ENCODE results near the gene L3MBTL2.
A peak's percentile ranks its signal among the peaks of the same experiment; 100 is the strongest.

The L3MBTL2 gene

DNA sequence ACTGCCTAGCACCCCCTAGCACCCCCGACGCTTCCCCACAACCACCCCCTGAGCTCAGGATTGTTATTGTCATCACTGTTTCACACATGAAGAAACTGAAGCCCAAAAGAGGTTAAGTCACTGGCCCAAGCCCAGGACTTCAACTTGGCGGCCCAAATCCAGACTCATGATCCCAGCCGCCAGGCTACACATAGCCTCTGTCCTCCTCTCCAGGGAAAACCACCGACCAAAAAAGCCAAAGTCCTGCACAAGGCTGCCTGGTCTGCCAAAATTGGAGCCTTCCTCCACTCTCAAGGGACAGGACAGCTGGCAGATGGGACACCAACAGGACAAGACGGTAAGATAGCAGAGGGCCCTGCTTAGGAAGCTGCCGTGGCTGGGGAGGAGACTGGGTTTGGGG is 10.8 kb downstream of the L3MBTL2 start:
- no peak for DNase-seq

DNA sequence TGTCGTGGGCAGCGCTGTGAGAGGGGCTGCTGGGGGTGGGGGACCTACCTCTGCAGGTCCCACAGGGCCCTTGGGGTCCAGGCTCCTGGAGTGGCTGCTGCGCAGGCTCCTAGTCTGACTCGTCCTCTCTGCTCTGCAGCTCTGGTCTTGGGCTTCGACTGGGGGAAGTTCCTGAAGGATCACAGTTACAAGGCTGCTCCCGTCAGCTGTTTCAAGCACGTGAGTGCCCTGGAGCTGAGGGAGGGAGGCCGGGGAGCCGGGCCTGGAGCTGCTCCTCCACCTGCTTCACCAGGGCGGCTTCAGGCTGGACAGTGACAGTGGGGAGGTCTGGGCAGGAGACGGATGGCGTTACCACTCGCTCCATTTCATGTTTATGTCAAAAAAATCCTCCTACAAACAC is 11.9 kb downstream of the L3MBTL2 start:
- DNase-seq = no peak

DNA sequence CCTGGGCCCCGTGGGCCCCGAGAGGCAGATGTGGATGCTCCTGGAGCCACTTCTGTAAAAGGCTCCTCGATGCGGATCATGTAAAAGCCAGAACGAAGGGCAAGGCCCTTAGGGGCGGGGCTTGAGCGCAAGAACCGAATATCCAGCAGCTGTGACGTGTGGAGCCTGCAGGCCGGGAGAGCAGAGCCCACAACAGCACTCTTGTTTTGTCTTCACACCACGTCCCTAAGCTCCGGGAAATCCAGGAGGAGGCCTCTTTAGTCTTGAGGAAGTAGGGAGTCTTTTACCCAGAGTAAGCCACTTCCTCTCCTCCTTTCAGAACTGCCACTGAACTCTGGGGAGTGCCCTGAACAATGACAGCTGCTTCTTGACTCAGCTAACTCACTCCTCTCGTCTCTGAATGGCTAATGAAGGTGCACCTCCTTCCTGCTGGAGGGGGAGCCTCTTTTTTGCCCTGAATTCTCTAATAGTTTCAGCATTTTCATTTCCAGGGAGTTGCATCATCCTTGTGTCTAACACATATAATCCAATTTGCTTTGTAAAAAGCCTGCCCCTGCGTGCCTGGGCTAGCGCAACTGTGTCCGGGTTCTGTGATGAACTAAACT is 12.5 kb downstream of the L3MBTL2 start:
- DNase-seq = no peak

DNA sequence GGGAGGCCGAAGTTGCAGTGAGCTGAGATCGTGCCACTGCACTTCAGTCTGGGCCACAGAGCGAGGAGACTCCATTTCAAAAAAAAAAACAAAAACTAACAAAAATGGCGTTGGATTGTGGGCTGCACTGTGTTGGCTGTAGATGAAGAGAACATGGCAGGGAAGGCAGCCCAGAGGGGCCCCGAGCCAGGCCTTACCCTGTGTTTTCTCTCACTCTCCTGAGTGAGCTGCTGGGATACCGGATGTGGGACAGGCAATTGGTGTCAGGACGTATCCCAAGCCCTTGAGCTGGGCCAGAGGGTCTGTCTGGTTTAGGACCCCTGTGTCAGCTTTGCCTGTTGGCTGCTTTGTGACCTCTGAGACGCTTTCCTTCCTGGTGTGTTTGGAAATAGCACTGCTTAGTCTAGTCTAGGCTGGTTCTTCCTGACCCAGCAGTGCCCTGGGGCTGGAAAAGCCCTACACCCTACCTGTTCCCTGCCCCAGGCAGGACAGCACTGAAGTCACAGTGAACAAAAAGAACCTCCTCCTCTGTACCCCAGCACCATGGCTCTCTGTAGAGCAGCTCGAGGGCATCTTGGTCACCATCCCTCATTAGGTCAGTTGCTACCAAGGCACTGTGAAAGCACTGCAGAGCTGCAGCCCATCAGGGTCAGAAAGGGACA is 17.9 kb downstream of the L3MBTL2 start:
- no peak for DNase-seq

DNA sequence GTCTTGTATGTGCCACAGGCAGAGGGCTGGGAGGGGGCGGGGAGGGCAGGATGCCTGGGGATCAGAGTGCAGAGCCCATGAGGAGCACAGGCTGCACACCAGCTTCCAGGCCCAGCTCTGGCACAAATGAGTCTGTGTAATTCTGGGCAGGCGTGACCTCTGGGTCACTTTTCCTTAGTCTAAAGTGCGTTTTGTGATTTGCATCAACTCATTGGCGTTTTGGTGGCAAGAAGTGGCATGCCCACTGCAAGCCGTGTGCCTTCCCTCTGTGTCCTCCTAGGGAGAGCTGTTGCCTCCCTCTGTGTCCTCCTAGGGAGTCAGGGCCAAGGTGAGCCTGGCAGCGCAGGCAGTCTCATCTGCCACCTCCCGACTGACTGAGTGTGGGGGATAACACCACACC is 18.4 kb downstream of the L3MBTL2 start:
- DNase-seq = no peak

DNA sequence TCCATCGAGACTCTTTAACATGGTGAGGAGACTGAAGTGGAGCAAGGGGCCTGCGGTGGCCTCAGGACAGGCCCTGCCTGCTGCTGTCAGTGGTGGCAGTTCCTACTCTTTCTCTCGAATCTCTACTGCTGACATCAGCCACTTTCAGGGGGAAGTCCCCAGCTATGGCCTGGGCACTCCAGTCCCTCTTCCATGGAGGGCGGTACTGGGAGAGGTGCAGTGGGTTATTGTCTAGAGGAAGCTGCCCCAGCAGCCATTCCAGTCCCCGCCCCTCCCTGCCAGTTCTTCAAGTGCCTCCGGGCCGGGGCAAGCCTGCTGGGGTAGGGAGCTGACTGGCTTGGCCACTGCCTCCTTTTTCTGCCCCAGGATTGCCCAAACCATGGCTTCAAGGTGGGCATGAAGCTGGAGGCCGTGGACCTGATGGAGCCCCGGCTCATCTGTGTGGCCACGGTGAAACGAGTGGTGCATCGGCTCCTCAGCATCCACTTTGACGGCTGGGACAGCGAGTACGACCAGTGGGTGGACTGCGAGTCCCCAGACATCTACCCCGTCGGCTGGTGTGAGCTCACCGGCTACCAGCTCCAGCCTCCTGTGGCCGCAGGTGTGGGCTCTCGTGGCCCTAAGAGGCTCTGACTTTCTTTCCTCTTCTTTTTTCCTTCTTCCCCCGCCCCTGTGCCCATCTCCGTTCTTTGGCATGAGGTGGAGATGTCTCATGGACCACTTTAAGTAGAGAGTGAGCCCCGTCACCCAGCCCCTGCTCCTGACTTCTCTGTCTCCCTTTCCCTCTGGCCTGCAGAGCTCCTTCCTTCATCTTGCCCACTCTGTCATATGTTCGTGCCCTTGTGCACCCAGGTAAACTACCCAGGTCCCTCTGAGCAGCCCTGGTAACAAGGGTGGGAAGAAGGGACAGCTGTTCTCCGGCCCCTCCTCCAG is 21.9 kb downstream of the L3MBTL2 start:
- no peak for DNase-seq

DNA sequence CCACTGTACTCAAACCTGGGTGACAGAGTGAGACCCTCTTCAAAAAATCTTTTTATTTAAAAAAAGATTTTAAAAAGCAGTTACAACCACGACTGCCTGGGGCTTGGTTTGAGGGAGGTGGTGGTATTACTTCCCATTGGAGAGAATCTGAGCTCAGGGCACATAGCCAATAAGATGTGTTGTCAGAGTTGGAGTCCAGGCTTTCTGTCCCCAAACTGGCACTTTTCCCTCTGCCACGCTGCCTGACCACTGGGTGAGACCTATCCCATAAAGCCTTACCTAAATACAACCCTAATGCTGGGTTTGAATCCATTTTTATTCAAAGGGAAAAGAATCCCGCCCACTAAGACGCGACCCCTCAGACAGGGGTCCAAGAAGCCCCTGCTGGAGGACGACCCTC is 24.1 kb downstream of the L3MBTL2 start:
- DNase-seq = no peak

- no peak for DNase-seq
Measured at GRCh38 chr22:41229730-41230400, 24.8 kb downstream of the L3MBTL2 start.

DNA sequence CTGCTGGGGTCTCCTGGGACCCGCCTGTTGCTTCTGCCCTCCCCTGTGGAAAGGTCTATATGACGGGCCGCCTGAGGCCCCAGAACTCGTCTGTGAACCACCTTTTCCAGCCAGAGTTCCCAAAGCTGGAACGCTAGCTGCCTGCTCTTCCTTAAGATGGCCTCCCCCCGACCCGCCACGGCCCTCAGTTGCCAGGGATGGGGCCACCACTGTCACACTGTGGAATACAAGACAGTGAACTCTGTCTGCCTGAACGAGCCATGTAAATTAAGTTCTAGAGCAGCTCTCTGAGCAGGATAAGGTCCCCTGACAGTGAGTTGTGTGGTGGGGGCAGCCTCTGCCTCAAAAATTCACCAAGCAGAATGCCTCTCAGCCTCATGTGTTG is 25.3 kb downstream of the L3MBTL2 start:
- no peak for DNase-seq

GRCh38 chr22:41231369-41231768 is 26.3 kb downstream of the L3MBTL2 start:
- no peak for DNase-seq

DNA sequence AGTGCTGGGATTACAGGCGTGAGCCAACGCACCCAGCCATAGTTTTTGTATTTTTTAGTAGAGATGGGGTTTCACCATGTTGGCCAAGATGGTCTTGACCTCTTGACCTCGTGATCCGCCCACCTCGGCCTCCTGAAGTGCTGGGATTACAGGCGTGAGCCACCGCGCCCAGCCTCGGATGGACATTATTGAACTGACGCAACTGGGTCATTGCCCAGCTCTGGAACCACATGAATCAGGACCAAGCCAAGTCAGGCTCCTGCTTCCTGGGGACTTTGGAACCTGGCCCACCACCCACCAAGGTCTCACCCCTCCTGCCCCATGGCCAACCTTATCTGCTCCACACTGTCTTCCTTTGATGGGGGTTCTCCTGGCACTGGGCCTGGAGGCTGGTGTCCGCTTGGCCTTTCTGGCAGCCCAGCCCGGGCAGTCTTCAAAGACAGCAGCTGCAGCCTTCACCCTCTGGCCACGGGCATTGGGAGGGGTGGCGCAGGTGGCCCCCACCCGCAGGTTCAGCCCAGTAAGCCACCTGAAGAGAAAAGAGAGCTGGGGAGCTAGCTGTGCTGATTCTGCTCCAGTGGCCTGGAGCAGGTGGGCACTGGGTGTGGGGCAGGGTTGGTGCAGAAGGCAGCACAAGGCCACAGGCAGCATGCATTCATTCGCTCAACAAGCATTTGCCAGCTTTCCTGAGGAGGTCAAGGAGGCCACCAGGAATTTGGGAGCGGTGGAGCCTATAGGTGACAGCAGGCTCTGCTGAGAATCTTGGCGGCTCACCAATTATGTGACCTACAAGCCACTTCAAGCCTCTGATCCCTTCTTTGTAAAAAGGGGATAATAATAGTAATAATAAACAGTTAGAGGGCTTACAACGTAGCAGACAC is 29.9 kb downstream of the L3MBTL2 start:
- DNase-seq = no peak

GRCh38 chr22:41237036-41237706 is 32.1 kb downstream of the L3MBTL2 start:
- no peak for DNase-seq

DNA sequence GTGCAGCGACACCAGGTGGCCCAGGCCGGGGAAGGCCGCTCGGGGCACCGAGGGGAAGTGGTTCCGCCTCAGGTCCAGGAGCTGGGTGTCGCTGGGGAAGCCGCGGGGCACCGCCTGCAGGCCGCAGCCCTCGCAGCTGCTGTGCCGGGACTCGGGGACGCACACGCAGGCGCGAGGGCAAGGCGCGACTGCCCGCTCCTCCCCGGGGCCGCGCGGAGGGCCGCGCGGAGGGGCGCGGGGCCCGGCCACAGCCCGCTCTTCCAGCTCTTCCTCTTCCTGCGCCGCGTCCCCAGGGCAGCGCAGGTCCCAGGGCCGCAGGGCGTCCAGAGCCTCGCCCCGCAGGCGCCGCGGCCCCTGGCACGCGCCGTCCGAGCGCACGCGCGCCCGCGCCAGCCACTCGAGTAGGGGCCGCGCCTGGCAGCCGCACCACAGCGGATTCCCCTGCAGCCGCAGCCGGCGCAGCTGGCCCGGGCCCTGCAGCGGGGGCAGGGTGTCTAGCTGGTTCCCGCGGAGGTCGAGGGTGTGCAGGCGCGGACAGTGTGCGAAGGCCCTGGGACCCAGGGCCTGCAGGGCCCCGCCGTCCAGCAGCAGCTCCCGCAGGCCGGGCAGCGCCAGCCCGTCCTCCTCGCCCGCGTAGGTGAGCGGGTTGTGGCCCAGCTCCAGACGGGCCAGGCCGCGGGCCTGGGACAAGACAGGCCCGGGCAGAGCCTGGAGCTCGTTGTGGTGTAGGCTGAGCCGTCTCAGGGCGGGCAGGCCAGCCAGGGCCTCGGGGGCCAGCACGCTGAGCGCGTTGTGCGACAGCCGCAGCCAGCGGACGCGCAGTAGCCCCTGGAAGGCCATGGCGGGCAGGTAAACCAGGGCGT is 32.8 kb downstream of the L3MBTL2 start:
- DNase-seq = peak; percentile 76

DNA sequence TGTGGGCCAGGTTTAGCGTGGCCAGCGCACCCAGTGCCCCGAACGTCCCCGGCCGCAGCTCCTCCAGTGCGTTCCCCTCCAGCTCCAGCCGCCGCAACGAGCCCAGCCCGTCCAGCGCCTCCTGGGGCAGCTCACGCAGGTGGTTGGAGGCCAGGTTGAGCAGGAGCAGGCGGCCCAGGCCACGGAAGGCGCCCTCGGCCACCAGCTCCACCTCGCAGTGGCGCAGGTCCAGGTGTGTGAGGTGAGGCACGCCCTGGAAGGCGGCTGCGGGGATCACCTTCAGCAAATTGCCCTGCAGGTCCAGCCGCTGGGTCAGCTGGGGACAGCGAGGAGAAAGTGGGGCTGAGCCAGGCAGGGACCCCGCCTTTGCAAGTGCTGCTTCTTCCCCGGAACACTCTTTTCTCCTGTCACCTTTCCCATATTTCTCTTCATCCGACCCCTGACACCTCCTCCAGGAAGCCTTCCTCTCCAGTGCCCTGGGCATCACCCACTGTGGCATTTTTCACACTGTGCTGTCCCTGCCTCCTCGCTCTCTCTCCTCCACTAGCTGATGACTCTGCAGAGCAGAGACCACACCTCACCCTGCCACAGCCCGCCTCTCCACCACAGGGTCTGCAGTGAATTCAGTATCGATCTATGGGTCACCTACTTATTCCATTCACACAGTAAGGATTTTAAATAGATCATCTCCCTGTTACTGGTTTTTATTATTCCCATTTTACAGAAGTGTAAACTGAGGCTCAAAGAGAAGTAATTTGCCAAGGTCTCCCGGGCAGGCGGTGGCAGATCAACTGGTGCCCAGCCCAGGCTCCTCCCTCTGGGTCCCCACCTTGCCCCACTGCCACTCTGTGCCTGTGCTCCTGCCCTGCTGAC is 33.7 kb downstream of the L3MBTL2 start:
- no peak for DNase-seq

GRCh38 chr22:41239443-41240128 is 34.5 kb downstream of the L3MBTL2 start:
- no peak for DNase-seq

DNA sequence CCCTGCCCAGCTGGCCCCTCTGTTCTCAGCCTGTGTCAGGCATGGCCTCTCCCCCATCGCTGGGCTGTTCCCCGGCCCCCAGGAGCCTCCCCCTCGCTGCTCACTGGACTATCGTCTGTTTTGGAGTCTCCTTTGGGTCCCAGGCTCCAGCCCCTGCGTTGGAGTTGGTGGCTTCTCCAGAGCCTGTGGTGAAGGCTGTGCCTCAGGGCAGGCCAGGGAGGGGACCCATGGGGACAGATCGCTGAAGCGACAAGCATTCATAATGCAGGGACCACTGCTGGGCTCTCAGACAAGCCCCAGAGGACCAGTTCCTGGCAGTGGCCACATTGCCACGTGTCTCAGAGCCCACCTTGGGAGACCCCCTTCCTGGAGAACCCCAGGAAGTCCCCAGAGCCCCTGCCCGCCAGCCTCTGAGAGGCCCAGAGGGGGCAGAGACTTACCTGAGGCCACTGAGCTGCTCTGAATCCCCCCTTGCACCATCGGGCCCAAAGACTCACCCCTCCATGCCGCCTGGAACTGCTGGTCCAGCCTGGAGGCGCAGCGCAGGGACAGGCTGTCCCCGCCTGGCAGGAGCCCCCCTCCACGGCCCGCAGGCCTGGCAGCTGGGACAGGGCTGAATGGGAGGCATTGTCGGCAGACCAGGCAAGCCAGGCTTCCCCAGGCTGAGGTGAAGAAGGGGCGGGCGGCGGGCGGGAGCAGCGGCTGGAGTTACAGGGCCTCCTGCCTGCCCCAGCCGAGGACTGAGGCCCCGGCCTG is 35.4 kb downstream of the L3MBTL2 start, which contains the start of gene CHADL:
Gene CHADL, minus strand, starts transcription at position 555 of the 756 bp plus-strand sequence. Its CDS starts 50 bp downstream, at position 505.
- no peak for DNase-seq

DNA sequence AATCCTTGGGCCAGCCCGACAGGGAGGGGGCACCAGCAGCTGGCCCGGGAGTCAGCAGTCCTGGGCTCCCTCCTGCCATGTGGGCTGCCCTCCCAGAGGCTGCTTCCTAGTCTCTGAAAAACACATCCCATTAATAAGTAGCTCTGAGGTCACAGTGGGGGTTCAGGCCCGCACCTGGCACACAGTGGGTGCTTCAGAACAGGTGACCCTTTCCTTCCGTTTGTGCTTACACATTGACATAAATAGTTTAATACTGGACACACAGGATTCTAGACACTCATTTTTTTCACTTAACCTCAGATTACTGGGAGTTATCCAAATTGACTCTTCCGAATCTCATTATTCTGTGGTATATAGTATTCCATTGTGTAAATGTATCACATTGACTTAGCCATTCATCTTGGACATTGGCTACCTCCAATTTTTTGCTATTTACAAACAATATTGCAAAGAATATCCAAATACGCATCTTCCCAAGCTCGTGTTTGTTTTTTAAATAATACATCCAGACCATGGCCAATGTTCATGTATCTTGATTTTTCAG is 36.1 kb downstream of the L3MBTL2 start:
- no peak for DNase-seq

All from activated effector memory CD4-positive, alpha-beta T cell treated with Interleukin-2 at 50 U/mL for 16 hours (primary cell).